GM21786 (cell line): Measurements from ENCODE around the gene PEAK1.

ENCODE experiments used
- ATAC-seq: cut with Tn5 transposase; IDR thresholded peaks from one replicate; pipeline ENCODE4 v1.9.1; 2021; ENCODE audit not compliant: unreplicated experiment

PEAK1 gene

GRCh38 chr15:77143616-77144015, 276.3 kb downstream of the PEAK1 start:
- no peak for ATAC-seq

- ATAC-seq: no peak
Measured at GRCh38 chr15:77143191-77143590, 276.7 kb downstream of the PEAK1 start.

- no peak for ATAC-seq
Measured at GRCh38 chr15:77140220-77140619, 279.7 kb downstream of the PEAK1 start.

GRCh38 chr15:77139312-77139711, 280.6 kb downstream of the PEAK1 start:
- no peak for ATAC-seq

GRCh38 chr15:77138167-77138522, 281.8 kb downstream of the PEAK1 start:
- no peak for ATAC-seq

GRCh38 chr15:77135181-77135580, 284.7 kb downstream of the PEAK1 start:
- no peak for ATAC-seq

- ATAC-seq: no peak
Measured at GRCh38 chr15:77130315-77130930, 289.5 kb downstream of the PEAK1 start.

GRCh38 chr15:77127626-77128025, 292.3 kb downstream of the PEAK1 start:
- no peak for ATAC-seq

GRCh38 chr15:77126529-77127326, 293.2 kb downstream of the PEAK1 start:
- no peak for ATAC-seq

GRCh38 chr15:77123854-77124253, 296.1 kb downstream of the PEAK1 start:
- no peak for ATAC-seq

- ATAC-seq: no peak
Measured at GRCh38 chr15:77122576-77122975, 297.3 kb downstream of the PEAK1 start.

- no peak for ATAC-seq
Measured at GRCh38 chr15:77121599-77121998, 298.3 kb downstream of the PEAK1 start.

GRCh38 chr15:77120576-77120975, 299.3 kb downstream of the PEAK1 start:
- no peak for ATAC-seq

GRCh38 chr15:77119446-77119845, 300.5 kb downstream of the PEAK1 start:
- ATAC-seq: no peak

GRCh38 chr15:77118882-77119321, 301.0 kb downstream of the PEAK1 start:
- ATAC-seq: no peak

- no peak for ATAC-seq
Measured at GRCh38 chr15:77115179-77115578, 304.7 kb downstream of the PEAK1 start.

GRCh38 chr15:77112838-77113504, 306.9 kb downstream of the PEAK1 start:
- ATAC-seq: no peak

GRCh38 chr15:77111789-77112188, 308.1 kb downstream of the PEAK1 start:
- ATAC-seq: no peak

GRCh38 chr15:77107531-77108355, 312.2 kb downstream of the PEAK1 start:
- ATAC-seq: no peak

GRCh38 chr15:77107068-77107467, 312.8 kb downstream of the PEAK1 start:
- no peak for ATAC-seq

- ATAC-seq: no peak
Measured at GRCh38 chr15:77104155-77104554, 315.7 kb downstream of the PEAK1 start.
